Measurements from ENCODE around the gene CAMSAP1.

The CAMSAP1 gene

GRCh38 chr9:135775911-135776310 lies 131.4 kb downstream of the CAMSAP1 start:
- intact Hi-C loops (cut with micrococcal nuclease), result no loop called here
- Mint-ChIP-seq H3K4me1 (ENCODE audit: low read depth) (no peaks in the 10 kb centered on the region), H3K4me3 (no peak overlapping the region), H3K27ac (no peak overlapping the region), H3K9me3 (no peaks in the 10 kb centered on the region), H3K27me3 (no peaks in the 10 kb centered on the region), H3K36me3 (ENCODE audit: low read depth) (no peaks in the 10 kb centered on the region)

GRCh38 chr9:135774794-135775525 lies 132.4 kb downstream of the CAMSAP1 start:
- Mint-ChIP-seq H3K27ac (no peak overlapping the region), H3K9me3 (no peaks in the 10 kb centered on the region), H3K27me3 (no peaks in the 10 kb centered on the region), H3K4me3 (no peak overlapping the region), H3K4me1 (ENCODE audit: low read depth) (no peaks in the 10 kb centered on the region), H3K36me3 (ENCODE audit: low read depth) (no peaks in the 10 kb centered on the region)
- intact Hi-C loops (cut with micrococcal nuclease), result no loop called here

GRCh38 chr9:135774239-135774747 lies 133.1 kb downstream of the CAMSAP1 start:
- intact Hi-C loops (cut with micrococcal nuclease), result no loop called here
- H3K4me3 Mint-ChIP-seq, result no peak overlapping the region
- peaks cover under 1% of the 10 kb centered on the region for H3K9me3 Mint-ChIP-seq
- H3K4me1 Mint-ChIP-seq (ENCODE audit: low read depth), result no peaks in the 10 kb centered on the region
- no peaks in the 10 kb centered on the region for H3K27me3 Mint-ChIP-seq
- H3K36me3 Mint-ChIP-seq (ENCODE audit: low read depth), result no peaks in the 10 kb centered on the region
- no peak overlapping the region for H3K27ac Mint-ChIP-seq

GRCh38 chr9:135773530-135774238 lies 133.7 kb downstream of the CAMSAP1 start:
- peaks cover 6% of the 10 kb centered on the region for H3K9me3 Mint-ChIP-seq
- H3K27me3 Mint-ChIP-seq, result no peaks in the 10 kb centered on the region
- H3K36me3 Mint-ChIP-seq (ENCODE audit: low read depth), result no peaks in the 10 kb centered on the region
- no peaks in the 10 kb centered on the region for H3K4me1 Mint-ChIP-seq (ENCODE audit: low read depth)
- H3K4me3 Mint-ChIP-seq, result no peak overlapping the region
- H3K27ac Mint-ChIP-seq, result no peak overlapping the region
- intact Hi-C loops (cut with micrococcal nuclease), result no loop called here

GRCh38 chr9:135772702-135773493 lies 134.4 kb downstream of the CAMSAP1 start:
- Mint-ChIP-seq H3K9me3 (peaks cover 12% of the 10 kb centered on the region), H3K4me3 (no peak overlapping the region), H3K27ac (no peak overlapping the region), H3K27me3 (no peaks in the 10 kb centered on the region), H3K36me3 (ENCODE audit: low read depth) (no peaks in the 10 kb centered on the region), H3K4me1 (ENCODE audit: low read depth) (no peaks in the 10 kb centered on the region)
- intact Hi-C loops (cut with micrococcal nuclease), result no loop called here

- Mint-ChIP-seq H3K4me1 (ENCODE audit: low read depth) (no peaks in the 10 kb centered on the region), H3K36me3 (ENCODE audit: low read depth) (no peaks in the 10 kb centered on the region), H3K9me3 (peaks cover 19% of the 10 kb centered on the region), H3K27ac (no peak overlapping the region), H3K4me3 (no peak overlapping the region), H3K27me3 (no peaks in the 10 kb centered on the region)
- intact Hi-C loops (cut with micrococcal nuclease), result no loop called here
Measured at GRCh38 chr9:135772056-135772646, 135.2 kb downstream of the CAMSAP1 start.

GRCh38 chr9:135771401-135772051 lies 135.8 kb downstream of the CAMSAP1 start:
- Mint-ChIP-seq H3K9me3 (peaks cover 25% of the 10 kb centered on the region), H3K27ac (no peak overlapping the region), H3K4me3 (no peak overlapping the region), H3K27me3 (no peaks in the 10 kb centered on the region), H3K36me3 (ENCODE audit: low read depth) (no peaks in the 10 kb centered on the region), H3K4me1 (ENCODE audit: low read depth) (no peaks in the 10 kb centered on the region)
- intact Hi-C loops (cut with micrococcal nuclease), result no loop called here

- H3K4me1 Mint-ChIP-seq (ENCODE audit: low read depth), result no peaks in the 10 kb centered on the region
- H3K27me3 Mint-ChIP-seq, result no peaks in the 10 kb centered on the region
- H3K9me3 Mint-ChIP-seq, result peaks cover 33% of the 10 kb centered on the region
- intact Hi-C loops (cut with micrococcal nuclease), result no loop called here
- H3K27ac Mint-ChIP-seq, result no peak overlapping the region
- H3K36me3 Mint-ChIP-seq (ENCODE audit: low read depth), result no peaks in the 10 kb centered on the region
- no peak overlapping the region for H3K4me3 Mint-ChIP-seq
Measured at GRCh38 chr9:135770771-135771170, 136.6 kb downstream of the CAMSAP1 start.

GRCh38 chr9:135770203-135770535 lies 137.2 kb downstream of the CAMSAP1 start:
- Mint-ChIP-seq H3K4me3 (no peak overlapping the region), H3K27ac (no peak overlapping the region), H3K27me3 (no peaks in the 10 kb centered on the region), H3K4me1 (ENCODE audit: low read depth) (no peaks in the 10 kb centered on the region), H3K36me3 (ENCODE audit: low read depth) (no peaks in the 10 kb centered on the region), H3K9me3 (peaks cover 39% of the 10 kb centered on the region)
- intact Hi-C loops (cut with micrococcal nuclease), result no loop called here

- intact Hi-C loops (cut with micrococcal nuclease), result no loop called here
- H3K36me3 Mint-ChIP-seq (ENCODE audit: low read depth), result no peaks in the 10 kb centered on the region
- no peak overlapping the region for H3K4me3 Mint-ChIP-seq
- no peaks in the 10 kb centered on the region for H3K27me3 Mint-ChIP-seq
- no peak overlapping the region for H3K27ac Mint-ChIP-seq
- no peaks in the 10 kb centered on the region for H3K4me1 Mint-ChIP-seq (ENCODE audit: low read depth)
- H3K9me3 Mint-ChIP-seq, result peaks cover 44% of the 10 kb centered on the region
Measured at GRCh38 chr9:135769489-135770202, 137.7 kb downstream of the CAMSAP1 start.

- H3K4me1 Mint-ChIP-seq (ENCODE audit: low read depth), result no peaks in the 10 kb centered on the region
- peaks cover 47% of the 10 kb centered on the region for H3K9me3 Mint-ChIP-seq
- intact Hi-C loops (cut with micrococcal nuclease), result no loop called here
- H3K27ac Mint-ChIP-seq, result no peak overlapping the region
- no peaks in the 10 kb centered on the region for H3K36me3 Mint-ChIP-seq (ENCODE audit: low read depth)
- no peaks in the 10 kb centered on the region for H3K27me3 Mint-ChIP-seq
- H3K4me3 Mint-ChIP-seq, result no peak overlapping the region
Measured at GRCh38 chr9:135768516-135769218, 138.7 kb downstream of the CAMSAP1 start.

GRCh38 chr9:135766707-135767106 lies 140.6 kb downstream of the CAMSAP1 start:
- H3K4me3 Mint-ChIP-seq, result no peak overlapping the region
- H3K27ac Mint-ChIP-seq, result no peak overlapping the region
- no peaks in the 10 kb centered on the region for H3K36me3 Mint-ChIP-seq (ENCODE audit: low read depth)
- H3K27me3 Mint-ChIP-seq, result no peaks in the 10 kb centered on the region
- intact Hi-C loops (cut with micrococcal nuclease), result no loop called here
- no peaks in the 10 kb centered on the region for H3K4me1 Mint-ChIP-seq (ENCODE audit: low read depth)
- peaks cover 47% of the 10 kb centered on the region for H3K9me3 Mint-ChIP-seq

Data from dendritic cell treated with granulocyte-macrophage colony-stimulating factor and Interleukin-4, amounts not matched to agents 40 ng/mL and 50 ng/mL, for 4 days (primary cell).